ENCODE results near the gene VAMP5. TPM values are rescaled to one million over a fixed set of nuclear protein-coding genes. Genes with fewer than 3 reads are reported as not detected.

VAMP5 gene
- total RNA-seq, 1 experiment from 2014 or later: 0.59 TPM

GRCh38 chr2:85642725-85643124 is 58.5 kb downstream of the VAMP5 start:
- H3K27ac ChIP-seq (ENCODE audit: insufficient read length, low read depth, low read length): no peak overlapping the region
- peaks cover 54 to 93% (median 88%) of the 10 kb centered on the region in 3 experiments for H3K36me3 Mint-ChIP-seq (ENCODE audit: insufficient read depth in 1 of 3, low read depth in 3 of 3)

More at GRCh38 chr2:85642725-85643124, 58.5 kb downstream of the VAMP5 start:
- Histone ChIP-seq H3K9ac (ENCODE audit: extremely low read depth, insufficient read length, low read length) (no peak overlapping the region), H2AFZ (ENCODE audit: low read length) (no peak overlapping the region), H3K79me1 (ENCODE audit: insufficient read depth, low read depth, low read length, poor library complexity, severe bottlenecking) (no peaks in the 10 kb centered on the region), H2BK12ac (ENCODE audit: insufficient read length, low read depth, low read length) (no peak overlapping the region), H3K4me2 (ENCODE audit: insufficient read depth, insufficient read length, low read length) (no peak overlapping the region), H3T11ph (ENCODE audit: low read length) (no peak overlapping the region), H4K91ac (ENCODE audit: insufficient read length, low read depth, low read length) (no peak overlapping the region), H3K4me1 (ENCODE audit: insufficient read depth, low read length) (no peaks in the 10 kb centered on the region), H3K23me2 (ENCODE audit: insufficient read length, low read depth, low read length, poor library complexity, severe bottlenecking) (no peaks in the 10 kb centered on the region), H3K14ac (ENCODE audit: insufficient read depth, low read length) (no peak overlapping the region), H3K18ac (ENCODE audit: insufficient read length, low read depth, low read length) (no peak overlapping the region), H2BK120ac (ENCODE audit: low read depth, low read length, poor library complexity, severe bottlenecking) (no peak overlapping the region), H4K5ac (ENCODE audit: insufficient read length, low read depth, low read length) (no peak overlapping the region), H3K23ac (ENCODE audit: insufficient read length, low read depth, low read length) (no peak overlapping the region), H4K8ac (replicated peaks; ENCODE audit: insufficient read length, low read depth, low read length) (no peak overlapping the region), H3K56ac (ENCODE audit: insufficient read length, low read depth, low read length) (no peak overlapping the region), H2BK20ac (ENCODE audit: low read depth, low read length, poor library complexity, severe bottlenecking) (no peak overlapping the region), H2BK5ac (ENCODE audit: insufficient read length, low read length) (no peak overlapping the region), H4K20me1 (ENCODE audit: control insufficient read depth, insufficient read depth, insufficient read length) (no peaks in the 10 kb centered on the region), H3K27me3 (ENCODE audit: insufficient read depth, low read length) (no peaks in the 10 kb centered on the region), H3K4ac (ENCODE audit: low read depth, low read length) (no peak overlapping the region), H2AK5ac (ENCODE audit: insufficient read length, low read length) (no peak overlapping the region), H2BK15ac (ENCODE audit: low read depth, low read length) (no peak overlapping the region), H3K79me2 (ENCODE audit: insufficient read depth, low read length) (no peaks in the 10 kb centered on the region), H3K9me3 (ENCODE audit: control insufficient read depth, low read depth, low read length) (no peaks in the 10 kb centered on the region)
- DNase-seq: no peak
- WGBS (ENCODE audit: extremely low coverage, insufficient read length, low lambda C conversion rate): no CpG with 5 or more reads among the region's 3 CpGs
- H3K27me3 Mint-ChIP-seq (ENCODE audit: low read depth): no peaks in the 10 kb centered on the region; the same call in 1 of the 2 replicates
- no peaks in the 10 kb centered on the region for H3K9me3 Mint-ChIP-seq
- no peak for TF ChIP-seq CTCF (conservative IDR thresholded peaks at IDR 0.05)
- H3K27ac Mint-ChIP-seq: no peak overlapping the region
- H3K4me1 Mint-ChIP-seq: no peaks in the 10 kb centered on the region
- no peak overlapping the region for H3K4me3 Mint-ChIP-seq

Other genes starting within 250 kb of the VAMP5 start
- gene RETSAT, start 229.9 kb upstream of the VAMP5 start, total RNA-seq (2021): 14.7 and 16.7 TPM in 2 replicates
- gene ELMOD3, start 229.7 kb upstream of the VAMP5 start, total RNA-seq (2021): 7.4 and 7.6 TPM in 2 replicates
- gene CAPG, start 174.1 kb upstream of the VAMP5 start, total RNA-seq (2021): 72.8 and 78.8 TPM in 2 replicates
- gene SH2D6, start 165.7 kb upstream of the VAMP5 start, total RNA-seq (2021): 0.61 TPM in 2 replicates
- 447 and 459 TPM in 2 replicates for gene MAT2A, start 45.3 kb upstream of the VAMP5 start, total RNA-seq (2021)
- 32.2 and 32.9 TPM in 2 replicates for gene GGCX, start 22.9 kb upstream of the VAMP5 start, total RNA-seq (2021)
- 33.4 and 34.3 TPM in 2 replicates for gene VAMP8, start 6.8 kb upstream of the VAMP5 start, total RNA-seq (2021)
- 120 and 122 TPM in 2 replicates for gene RNF181, start 11.3 kb downstream of the VAMP5 start, total RNA-seq (2021)
- gene TMEM150A, start 18.3 kb downstream of the VAMP5 start, total RNA-seq (2021): 19.0 and 19.3 TPM in 2 replicates
- 39.6 and 40.4 TPM in 2 replicates for gene C2orf68, start 27.6 kb downstream of the VAMP5 start, total RNA-seq (2021)
- 77.9 and 79.2 TPM in 2 replicates for gene USP39, start 31.8 kb downstream of the VAMP5 start, total RNA-seq (2021)
- gene SFTPB, start 83.8 kb downstream of the VAMP5 start, total RNA-seq (2021): not detected in 2 replicates
- gene GNLY, start 109.9 kb downstream of the VAMP5 start, total RNA-seq (2021): not detected in 2 replicates
- gene ATOH8, start 169.6 kb downstream of the VAMP5 start, total RNA-seq (2021): 0.20 and 0.22 TPM in 2 replicates

Measured in H9 (cell line).